Testis (tissue), 2 donors: ENCODE measurements around the gene ALOX15.

Experiments used
- POLR2A ChIP-seq: fragments of 450-650 bp; IDR thresholded peaks from one replicate; pipeline ENCODE4 v1.6.1; 2017; ENCODE audit warnings: antibody characterized with exemption, mild to moderate bottlenecking, moderate library complexity
- TF ChIP-seq, protein P1 (sequence below), 3 experiments: fragments of 450-650 bp in 2 of 3; fragments of 200-600 bp in 1 of 3; sonication (generic) in 1 of 3; IDR thresholded peaks; one replicate each; pipeline ENCODE4 v1.5.1; 2016 to 2019; ENCODE audit warnings: antibody characterized with exemption in 3 of 3, mild to moderate bottlenecking in 2 of 3, moderate library complexity in 1 of 3

DNA sequence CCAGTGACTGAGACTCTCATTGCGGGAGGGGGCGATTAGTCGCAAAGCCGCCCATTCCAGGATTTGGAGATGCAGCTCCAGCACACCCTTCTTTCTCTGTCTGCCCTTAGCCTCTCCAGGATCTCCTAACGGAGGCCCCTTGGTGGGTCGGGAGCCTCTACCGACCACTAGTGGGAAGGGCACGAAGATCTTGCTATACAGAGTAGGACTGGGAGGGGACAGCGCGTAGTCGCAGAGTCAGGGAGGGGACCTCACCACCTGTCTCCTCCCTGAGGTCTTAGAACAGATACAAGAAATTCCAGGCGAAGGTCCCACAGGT, 57.7 kb downstream of the ALOX15 start:
- TF ChIP-seq, protein P1, sequence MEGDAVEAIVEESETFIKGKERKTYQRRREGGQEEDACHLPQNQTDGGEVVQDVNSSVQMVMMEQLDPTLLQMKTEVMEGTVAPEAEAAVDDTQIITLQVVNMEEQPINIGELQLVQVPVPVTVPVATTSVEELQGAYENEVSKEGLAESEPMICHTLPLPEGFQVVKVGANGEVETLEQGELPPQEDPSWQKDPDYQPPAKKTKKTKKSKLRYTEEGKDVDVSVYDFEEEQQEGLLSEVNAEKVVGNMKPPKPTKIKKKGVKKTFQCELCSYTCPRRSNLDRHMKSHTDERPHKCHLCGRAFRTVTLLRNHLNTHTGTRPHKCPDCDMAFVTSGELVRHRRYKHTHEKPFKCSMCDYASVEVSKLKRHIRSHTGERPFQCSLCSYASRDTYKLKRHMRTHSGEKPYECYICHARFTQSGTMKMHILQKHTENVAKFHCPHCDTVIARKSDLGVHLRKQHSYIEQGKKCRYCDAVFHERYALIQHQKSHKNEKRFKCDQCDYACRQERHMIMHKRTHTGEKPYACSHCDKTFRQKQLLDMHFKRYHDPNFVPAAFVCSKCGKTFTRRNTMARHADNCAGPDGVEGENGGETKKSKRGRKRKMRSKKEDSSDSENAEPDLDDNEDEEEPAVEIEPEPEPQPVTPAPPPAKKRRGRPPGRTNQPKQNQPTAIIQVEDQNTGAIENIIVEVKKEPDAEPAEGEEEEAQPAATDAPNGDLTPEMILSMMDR (IDR thresholded peaks at IDR 0.05), result no peak
- no peak for TF ChIP-seq POLR2A
